ENCODE measurements around the gene GPD2.
A peak's percentile ranks its signal among the peaks of the same experiment; 100 is the strongest.

GPD2 gene

GRCh38 chr2:156445296-156446220, 9.4 kb downstream of the GPD2 start:
- H3K4ac ChIP-seq (ENCODE audit: low read depth in 1 of 2, low read length in 2 of 2), result no peak overlapping the region
- no peaks in the 10 kb centered on the region for H3K27me3 ChIP-seq (ENCODE audit: control insufficient read depth in 1 of 2, insufficient read depth in 1 of 2, low read length in 2 of 2)
- H2BK5ac ChIP-seq (ENCODE audit: low read depth, low read length, poor library complexity, severe bottlenecking), result no peak overlapping the region
- no peak overlapping the region for H3K23ac ChIP-seq (ENCODE audit: low read length in 2 of 2)
- no peak overlapping the region for H4K8ac ChIP-seq (ENCODE audit: low read length)
- no peak overlapping the region for H4K91ac ChIP-seq (ENCODE audit: low read length)
- H2AFZ ChIP-seq (ENCODE audit: low read depth, low read length), result no peak overlapping the region
- H2BK15ac ChIP-seq (ENCODE audit: low read depth, poor library complexity, severe bottlenecking), result no peak overlapping the region
- peaks cover 2 to 9% of the 10 kb centered on the region in 2 experiments for H3K36me3 ChIP-seq (ENCODE audit: control insufficient read depth in 1 of 2, insufficient read depth in 2 of 2, low read depth in 1 of 2, low read length in 2 of 2)
- H3K4me2 ChIP-seq (ENCODE audit: low read length, poor library complexity, severe bottlenecking), result no peak overlapping the region
- H3K79me1 ChIP-seq (replicated peaks; ENCODE audit: low read length, poor library complexity, severe bottlenecking), result peaks cover 35% of the 10 kb centered on the region
- peak; percentile 82 for DNase-seq
- H3K4me3 ChIP-seq (ENCODE audit: insufficient read depth in 1 of 2, low read depth in 1 of 2, low read length in 2 of 2), result peak overlapping the region in 1 of 2 experiments; percentile 4
- peaks cover 6% of the 10 kb centered on the region for H3K4me1 ChIP-seq (ENCODE audit: control insufficient read depth, insufficient read depth, low read depth, low read length)
- no peak overlapping the region for H2BK120ac ChIP-seq (ENCODE audit: low read depth, low read length)
- H3K14ac ChIP-seq (ENCODE audit: low read length in 2 of 2), result no peak overlapping the region
- WGBS, result 86% methylated on average over 4 of the region's 6 CpGs
- H3K18ac ChIP-seq (ENCODE audit: low read depth in 1 of 2, low read length in 2 of 2), result peak overlapping the region in 1 of 2 experiments; percentile 16
- peak overlapping the region; percentile 65 for H3K9ac ChIP-seq (ENCODE audit: low read length)
- H3K27ac ChIP-seq (ENCODE audit: low read length, poor library complexity, severe bottlenecking), result peak overlapping the region; percentile 43
- no peaks in the 10 kb centered on the region for H3K9me3 ChIP-seq (ENCODE audit: control insufficient read depth, low read length)
- no peak overlapping the region for H2AK5ac ChIP-seq (ENCODE audit: low read length, severe bottlenecking)
- H2BK12ac ChIP-seq (ENCODE audit: low read length in 2 of 2), result no peak overlapping the region

- no peaks in the 10 kb centered on the region for H3K9me3 ChIP-seq (ENCODE audit: control insufficient read depth, low read length)
- no peaks in the 10 kb centered on the region for H3K36me3 ChIP-seq (ENCODE audit: control insufficient read depth in 1 of 2, insufficient read depth in 2 of 2, low read depth in 1 of 2, low read length in 2 of 2)
- H3K27ac ChIP-seq (ENCODE audit: low read length, poor library complexity, severe bottlenecking), result no peak overlapping the region
- H2AFZ ChIP-seq (ENCODE audit: low read depth, low read length), result no peak overlapping the region
- H2BK12ac ChIP-seq (ENCODE audit: low read length in 2 of 2), result no peak overlapping the region
- H2AK5ac ChIP-seq (ENCODE audit: low read length, severe bottlenecking), result no peak overlapping the region
- no peak overlapping the region for H3K23ac ChIP-seq (ENCODE audit: low read length in 2 of 2)
- no peak overlapping the region for H2BK120ac ChIP-seq (ENCODE audit: low read depth, low read length)
- H3K14ac ChIP-seq (ENCODE audit: low read length in 2 of 2), result no peak overlapping the region
- H3K4me1 ChIP-seq (ENCODE audit: control insufficient read depth, insufficient read depth, low read depth, low read length), result peaks cover 6% of the 10 kb centered on the region
- no peak overlapping the region for H3K4me3 ChIP-seq (ENCODE audit: insufficient read depth in 1 of 2, low read depth in 1 of 2, low read length in 2 of 2)
- no peak overlapping the region for H3K4me2 ChIP-seq (ENCODE audit: low read length, poor library complexity, severe bottlenecking)
- no peak overlapping the region for H2BK5ac ChIP-seq (ENCODE audit: low read depth, low read length, poor library complexity, severe bottlenecking)
- no peak overlapping the region for H2BK15ac ChIP-seq (ENCODE audit: low read depth, poor library complexity, severe bottlenecking)
- H3K27me3 ChIP-seq (ENCODE audit: control insufficient read depth in 1 of 2, insufficient read depth in 1 of 2, low read length in 2 of 2), result no peaks in the 10 kb centered on the region
- H4K8ac ChIP-seq (ENCODE audit: low read length), result no peak overlapping the region
- no peak overlapping the region for H3K4ac ChIP-seq (ENCODE audit: low read depth in 1 of 2, low read length in 2 of 2)
- 95% methylated on average over 1 of the region's 1 CpG for WGBS
- no peak for DNase-seq
- H3K18ac ChIP-seq (ENCODE audit: low read depth in 1 of 2, low read length in 2 of 2), result no peak overlapping the region
- H3K79me1 ChIP-seq (replicated peaks; ENCODE audit: low read length, poor library complexity, severe bottlenecking), result peaks cover 25% of the 10 kb centered on the region
- H3K9ac ChIP-seq (ENCODE audit: low read length), result no peak overlapping the region
- H4K91ac ChIP-seq (ENCODE audit: low read length), result no peak overlapping the region
Measured at GRCh38 chr2:156447761-156448160, 11.6 kb downstream of the GPD2 start.

- Histone ChIP-seq H3K9ac (ENCODE audit: low read length) (peak overlapping the region; percentile 50), H2AK5ac (ENCODE audit: low read length, severe bottlenecking) (no peak overlapping the region), H3K4ac (ENCODE audit: low read depth in 1 of 2, low read length in 2 of 2) (no peak overlapping the region), H3K27ac (ENCODE audit: low read length, poor library complexity, severe bottlenecking) (no peak overlapping the region), H4K8ac (ENCODE audit: low read length) (no peak overlapping the region), H2BK12ac (ENCODE audit: low read length in 2 of 2) (no peak overlapping the region), H2AFZ (ENCODE audit: low read depth, low read length) (no peak overlapping the region), H4K91ac (ENCODE audit: low read length) (no peak overlapping the region), H3K4me2 (ENCODE audit: low read length, poor library complexity, severe bottlenecking) (no peak overlapping the region), H2BK15ac (ENCODE audit: low read depth, poor library complexity, severe bottlenecking) (no peak overlapping the region), H3K79me1 (replicated peaks; ENCODE audit: low read length, poor library complexity, severe bottlenecking) (peaks cover 20% of the 10 kb centered on the region), H2BK120ac (ENCODE audit: low read depth, low read length) (no peak overlapping the region), H3K9me3 (ENCODE audit: control insufficient read depth, low read length) (no peaks in the 10 kb centered on the region), H3K27me3 (ENCODE audit: control insufficient read depth in 1 of 2, insufficient read depth in 1 of 2, low read length in 2 of 2) (no peaks in the 10 kb centered on the region), H2BK5ac (ENCODE audit: low read depth, low read length, poor library complexity, severe bottlenecking) (no peak overlapping the region), H3K14ac (ENCODE audit: low read length in 2 of 2) (no peak overlapping the region), H3K4me3 (ENCODE audit: insufficient read depth in 1 of 2, low read depth in 1 of 2, low read length in 2 of 2) (peak overlapping the region in 1 of 2 experiments; percentile 27), H3K18ac (ENCODE audit: low read depth in 1 of 2, low read length in 2 of 2) (no peak overlapping the region), H3K4me1 (ENCODE audit: control insufficient read depth, insufficient read depth, low read depth, low read length) (peaks cover 5% of the 10 kb centered on the region), H3K23ac (ENCODE audit: low read length in 2 of 2) (no peak overlapping the region), H3K36me3 (ENCODE audit: control insufficient read depth in 1 of 2, insufficient read depth in 2 of 2, low read depth in 1 of 2, low read length in 2 of 2) (no peaks in the 10 kb centered on the region)
- no peak for DNase-seq
- 100% methylated on average over 1 of the region's 1 CpG for WGBS
Measured at GRCh38 chr2:156448766-156449165, 12.6 kb downstream of the GPD2 start.

GRCh38 chr2:156452971-156453370, 16.8 kb downstream of the GPD2 start:
- Histone ChIP-seq H3K9ac (ENCODE audit: low read length) (no peak overlapping the region), H4K91ac (ENCODE audit: low read length) (no peak overlapping the region), H3K27me3 (ENCODE audit: control insufficient read depth in 1 of 2, insufficient read depth in 1 of 2, low read length in 2 of 2) (no peaks in the 10 kb centered on the region), H2BK12ac (ENCODE audit: low read length in 2 of 2) (no peak overlapping the region), H3K4ac (ENCODE audit: low read depth in 1 of 2, low read length in 2 of 2) (no peak overlapping the region), H3K18ac (ENCODE audit: low read depth in 1 of 2, low read length in 2 of 2) (no peak overlapping the region), H2AK5ac (ENCODE audit: low read length, severe bottlenecking) (no peak overlapping the region), H3K27ac (ENCODE audit: low read length, poor library complexity, severe bottlenecking) (no peak overlapping the region), H3K23ac (ENCODE audit: low read length in 2 of 2) (no peak overlapping the region), H3K4me1 (ENCODE audit: control insufficient read depth, insufficient read depth, low read depth, low read length) (peaks cover 8% of the 10 kb centered on the region), H2BK15ac (ENCODE audit: low read depth, poor library complexity, severe bottlenecking) (no peak overlapping the region), H3K36me3 (ENCODE audit: control insufficient read depth in 1 of 2, insufficient read depth in 2 of 2, low read depth in 1 of 2, low read length in 2 of 2) (peaks cover 0 to 1% of the 10 kb centered on the region in 2 experiments), H2BK120ac (ENCODE audit: low read depth, low read length) (no peak overlapping the region), H4K8ac (ENCODE audit: low read length) (no peak overlapping the region), H3K14ac (ENCODE audit: low read length in 2 of 2) (no peak overlapping the region), H3K4me3 (ENCODE audit: insufficient read depth in 1 of 2, low read depth in 1 of 2, low read length in 2 of 2) (peak overlapping the region in 1 of 2 experiments; percentile 23), H2AFZ (ENCODE audit: low read depth, low read length) (no peak overlapping the region), H3K9me3 (ENCODE audit: control insufficient read depth, low read length) (no peaks in the 10 kb centered on the region), H3K79me1 (replicated peaks; ENCODE audit: low read length, poor library complexity, severe bottlenecking) (peaks cover 17% of the 10 kb centered on the region), H2BK5ac (ENCODE audit: low read depth, low read length, poor library complexity, severe bottlenecking) (no peak overlapping the region), H3K4me2 (ENCODE audit: low read length, poor library complexity, severe bottlenecking) (no peak overlapping the region)
- no peak for DNase-seq

All from mesenchymal stem cell (in vitro differentiated cells and primary cell).